Karpas-422 (cell line): Measurements from ENCODE around the gene HOXA3. TPM values are rescaled to one million over a fixed set of nuclear protein-coding genes. Genes with fewer than 3 reads are reported as not detected.

Source experiments
- DNase-seq: peaks from one replicate; pipeline ENCODE4 v3.0.0-alpha.2; 2015
- H2AFZ ChIP-seq: fragments of 200-600 bp; sonication (generic); 2 replicates; pipeline ENCODE4 v1.6.1; 2014; ENCODE audit warnings: antibody characterized with exemption, low read length, mixed read lengths
- H3K27ac ChIP-seq: fragments of 200-600 bp; sonication (generic); 2 replicates; pipeline ENCODE4 v1.5.1; 2014; ENCODE audit warnings: mild to moderate bottlenecking, low read length, moderate library complexity
- H3K27me3 ChIP-seq: fragments of 200-600 bp; sonication (generic); 2 replicates; pipeline ENCODE4 v1.6.1; 2014; ENCODE audit warnings: low read length, mixed read lengths
- H3K36me3 ChIP-seq: fragments of 200-600 bp; sonication (generic); 2 replicates; pipeline ENCODE4 v1.6.1; 2014; ENCODE audit warnings: low read length, mixed read lengths; ENCODE audit not compliant: insufficient read depth
- H3K4me1 ChIP-seq: fragments of 200-600 bp; sonication (generic); 2 replicates; pipeline ENCODE4 v1.6.1; 2014; ENCODE audit warnings: mild to moderate bottlenecking, low read length, mixed read lengths
- H3K4me2 ChIP-seq: fragments of 200-600 bp; sonication (generic); 2 replicates; pipeline ENCODE4 v1.6.1; 2014; ENCODE audit warnings: low read length, low read depth, mild to moderate bottlenecking; ENCODE audit not compliant: poor library complexity, severe bottlenecking
- H3K4me3 ChIP-seq: fragments of 200-600 bp; sonication (generic); 2 replicates; pipeline ENCODE4 v1.5.1; 2014; ENCODE audit warnings: mild to moderate bottlenecking, antibody characterized with exemption, low read length, mixed read lengths
- H3K79me2 ChIP-seq: fragments of 200-600 bp; sonication (generic); 2 replicates; pipeline ENCODE4 v1.6.1; 2014; ENCODE audit warnings: mild to moderate bottlenecking, low read length, mixed read lengths
- H3K9ac ChIP-seq: fragments of 200-600 bp; sonication (generic); 2 replicates; pipeline ENCODE4 v1.6.0; 2014; ENCODE audit warnings: low read length
- H3K9me2 ChIP-seq: fragments of 200-600 bp; sonication (generic), shearing (Covaris generic); replicated peaks from 2 replicates; pipeline ENCODE4 v1.6.0; 2014; ENCODE audit warnings: mild to moderate bottlenecking, low read length, moderate library complexity; ENCODE audit not compliant: insufficient read depth
- H3K9me3 ChIP-seq: fragments of 300-700, 200-600 bp; sonication (generic); 2 replicates; pipeline ENCODE4 v1.6.1; 2014; ENCODE audit warnings: low read length, mixed read lengths
- H4K20me1 ChIP-seq: fragments of 200-600 bp; sonication (generic); 2 replicates; pipeline ENCODE4 v1.6.1; 2014; ENCODE audit warnings: mild to moderate bottlenecking, antibody characterized with exemption, low read length, low read depth; ENCODE audit not compliant: insufficient read depth
- total RNA-seq: library from RNA; depleted of rRNA; stranded (reverse); fragments of >200 nt; shearing (Covaris generic); gene quantifications from 2 replicates; pipeline ENCODE4 v1.2.3, GENCODE V29; 2014; ENCODE audit warnings: low replicate concordance

Gene HOXA3
- total RNA-seq, 1 experiment from 2014 or later: 1.3 TPM

GRCh38 chr7:27080844-27081436 is 71.4 kb downstream of the HOXA3 start:
- Histone ChIP-seq H3K27me3 (no peaks in the 10 kb centered on the region), H3K36me3 (no peaks in the 10 kb centered on the region), H4K20me1 (no peaks in the 10 kb centered on the region), H3K27ac (no peak overlapping the region), H2AFZ (no peak overlapping the region), H3K9ac (no peak overlapping the region), H3K9me2 (no peaks in the 10 kb centered on the region), H3K4me1 (no peaks in the 10 kb centered on the region), H3K4me3 (no peak overlapping the region), H3K4me2 (no peak overlapping the region), H3K79me2 (no peaks in the 10 kb centered on the region), H3K9me3 (no peaks in the 10 kb centered on the region)
- DNase-seq: no peak

DNA sequence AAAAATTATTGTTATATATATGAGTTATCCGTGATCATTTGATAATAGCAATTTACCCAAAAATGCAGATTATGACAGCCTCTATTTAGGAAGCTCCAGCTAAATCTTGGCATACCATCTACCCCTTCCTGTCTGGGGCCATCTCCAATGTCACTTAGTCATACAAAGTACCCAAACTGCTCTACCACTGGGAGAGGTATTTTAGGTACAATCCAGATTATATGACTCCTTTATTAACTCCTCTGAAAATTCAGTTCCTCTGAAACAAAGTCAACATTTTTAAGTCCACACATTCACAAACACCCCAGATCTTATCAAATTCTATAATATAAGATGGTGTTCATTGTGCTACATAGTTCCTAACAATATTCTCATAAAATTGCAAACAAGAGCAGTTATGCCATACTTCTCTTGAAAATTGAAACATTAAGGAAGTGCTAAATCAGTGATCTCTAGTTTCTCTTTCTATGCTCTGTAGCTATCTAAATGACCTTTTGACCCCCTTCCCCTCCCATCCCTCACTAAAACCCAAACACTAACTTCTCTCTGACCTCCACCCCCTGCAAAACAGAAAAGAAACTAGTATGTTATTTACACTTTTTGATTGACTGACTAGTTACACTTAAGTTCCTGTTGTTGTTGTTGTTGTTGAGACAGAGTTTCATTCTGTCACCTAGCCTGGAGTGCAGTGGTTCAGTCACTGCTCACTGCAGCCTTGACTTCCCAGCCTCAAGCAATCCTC is 73.0 kb downstream of the HOXA3 start:
- Histone ChIP-seq H3K4me1 (no peaks in the 10 kb centered on the region), H2AFZ (no peak overlapping the region), H3K36me3 (no peaks in the 10 kb centered on the region), H3K4me2 (no peak overlapping the region), H4K20me1 (no peaks in the 10 kb centered on the region), H3K27ac (no peak overlapping the region), H3K9me2 (no peaks in the 10 kb centered on the region), H3K27me3 (no peaks in the 10 kb centered on the region), H3K9me3 (no peaks in the 10 kb centered on the region), H3K9ac (no peak overlapping the region), H3K4me3 (no peak overlapping the region), H3K79me2 (no peaks in the 10 kb centered on the region)
- no peak for DNase-seq

GRCh38 chr7:27078616-27079233 is 73.7 kb downstream of the HOXA3 start:
- Histone ChIP-seq H3K79me2 (no peaks in the 10 kb centered on the region), H3K27ac (no peak overlapping the region), H3K9ac (no peak overlapping the region), H3K4me2 (no peak overlapping the region), H4K20me1 (no peaks in the 10 kb centered on the region), H3K4me3 (no peak overlapping the region), H3K27me3 (no peaks in the 10 kb centered on the region), H3K36me3 (no peaks in the 10 kb centered on the region), H3K4me1 (no peaks in the 10 kb centered on the region), H3K9me3 (no peaks in the 10 kb centered on the region), H3K9me2 (no peaks in the 10 kb centered on the region), H2AFZ (no peak overlapping the region)
- DNase-seq: no peak

- Histone ChIP-seq H3K9me2 (no peaks in the 10 kb centered on the region), H3K9me3 (no peaks in the 10 kb centered on the region), H3K4me2 (no peak overlapping the region), H3K36me3 (no peaks in the 10 kb centered on the region), H3K79me2 (no peaks in the 10 kb centered on the region), H3K4me1 (no peaks in the 10 kb centered on the region), H3K27ac (no peak overlapping the region), H3K9ac (no peak overlapping the region), H3K27me3 (no peaks in the 10 kb centered on the region), H2AFZ (no peak overlapping the region), H3K4me3 (no peak overlapping the region), H4K20me1 (no peaks in the 10 kb centered on the region)
- no peak for DNase-seq
These were observed 79.3 kb downstream of the HOXA3 start for GRCh38 chr7:27073076-27073475.

- no peaks in the 10 kb centered on the region for H3K9me2 ChIP-seq
- no peak overlapping the region for H3K9ac ChIP-seq
- H3K27me3 ChIP-seq: no peaks in the 10 kb centered on the region
- H3K9me3 ChIP-seq: no peaks in the 10 kb centered on the region
- no peak overlapping the region for H3K4me3 ChIP-seq
- H3K27ac ChIP-seq: no peak overlapping the region
- no peak overlapping the region for H2AFZ ChIP-seq
- H3K4me1 ChIP-seq: no peaks in the 10 kb centered on the region
- no peaks in the 10 kb centered on the region for H3K79me2 ChIP-seq
- no peak overlapping the region for H3K4me2 ChIP-seq
- H4K20me1 ChIP-seq: no peaks in the 10 kb centered on the region
- no peaks in the 10 kb centered on the region for H3K36me3 ChIP-seq
- DNase-seq: no peak
These were observed 80.6 kb downstream of the HOXA3 start for GRCh38 chr7:27071622-27072390.

GRCh38 chr7:27068259-27068658 is 84.1 kb downstream of the HOXA3 start:
- H3K27ac ChIP-seq: no peak overlapping the region
- no peak for DNase-seq

DNA sequence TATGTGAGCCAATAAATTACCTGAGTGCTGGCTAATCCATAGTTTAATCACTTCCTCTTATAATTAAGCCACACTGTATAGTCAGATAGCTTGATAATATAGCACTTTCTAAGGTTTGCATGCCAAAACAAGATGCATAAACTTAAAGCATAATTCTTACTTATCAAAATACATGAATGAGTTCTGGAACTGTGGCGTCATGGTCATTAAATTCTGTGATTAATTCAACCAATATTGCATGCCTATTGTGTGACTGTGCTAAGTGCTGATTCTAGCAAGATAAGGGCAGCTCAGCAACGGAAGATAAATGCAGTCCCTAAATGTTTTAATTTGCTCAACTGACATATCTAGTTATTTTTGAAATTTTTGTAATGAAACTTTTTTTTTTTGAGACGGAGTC is 86.2 kb downstream of the HOXA3 start:
- H3K79me2 ChIP-seq: no peaks in the 10 kb centered on the region

More at GRCh38 chr7:27068259-27068658, 84.1 kb downstream of the HOXA3 start:
- Histone ChIP-seq H4K20me1 (no peaks in the 10 kb centered on the region), H3K4me3 (no peak overlapping the region), H3K4me1 (no peaks in the 10 kb centered on the region), H2AFZ (no peak overlapping the region), H3K9me2 (no peaks in the 10 kb centered on the region), H3K9ac (no peak overlapping the region), H3K4me2 (no peak overlapping the region), H3K9me3 (no peaks in the 10 kb centered on the region), H3K36me3 (no peaks in the 10 kb centered on the region), H3K79me2 (no peaks in the 10 kb centered on the region), H3K27me3 (no peaks in the 10 kb centered on the region)

DNA sequence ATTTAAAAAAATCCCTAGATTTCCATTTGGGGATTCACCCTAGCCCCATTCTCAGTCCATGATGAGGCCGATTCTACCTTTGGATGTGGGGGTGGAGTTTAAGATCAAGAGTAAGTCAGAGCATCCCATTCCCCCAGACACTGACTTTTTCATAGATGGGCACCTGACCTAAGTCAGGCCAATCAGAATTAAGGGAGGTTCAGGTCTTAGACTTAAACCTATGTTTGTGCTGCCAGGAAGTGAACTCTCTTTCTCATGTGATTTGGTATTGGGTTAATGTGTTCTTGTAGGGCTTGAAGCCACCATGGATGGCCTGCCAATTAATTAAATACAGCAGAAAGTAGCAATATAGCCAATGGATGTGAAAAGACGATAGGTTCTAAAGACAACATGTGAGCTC is 86.7 kb downstream of the HOXA3 start:
- no peak overlapping the region for H2AFZ ChIP-seq
- no peaks in the 10 kb centered on the region for H3K4me1 ChIP-seq
- no peaks in the 10 kb centered on the region for H3K9me3 ChIP-seq

More for the DNA sequence above, 86.2 kb downstream of the HOXA3 start:
- no peak overlapping the region for H3K9ac ChIP-seq
- H3K9me2 ChIP-seq: no peaks in the 10 kb centered on the region
- no peak for DNase-seq
- H4K20me1 ChIP-seq: no peaks in the 10 kb centered on the region
- no peak overlapping the region for H3K4me2 ChIP-seq
- H3K36me3 ChIP-seq: no peaks in the 10 kb centered on the region
- H3K9me3 ChIP-seq: no peaks in the 10 kb centered on the region
- no peak overlapping the region for H3K27ac ChIP-seq
- H3K27me3 ChIP-seq: no peaks in the 10 kb centered on the region
- no peaks in the 10 kb centered on the region for H3K4me1 ChIP-seq
- H2AFZ ChIP-seq: no peak overlapping the region
- no peak overlapping the region for H3K4me3 ChIP-seq

More for the DNA sequence above, 86.7 kb downstream of the HOXA3 start:
- Histone ChIP-seq H3K36me3 (no peaks in the 10 kb centered on the region), H3K4me3 (no peak overlapping the region), H3K4me2 (no peak overlapping the region), H3K27ac (no peak overlapping the region), H3K9ac (no peak overlapping the region), H3K9me2 (no peaks in the 10 kb centered on the region), H3K27me3 (no peaks in the 10 kb centered on the region), H4K20me1 (no peaks in the 10 kb centered on the region), H3K79me2 (no peaks in the 10 kb centered on the region)
- DNase-seq: no peak
